ENCODE results near the gene NUMB. TPM values are rescaled to one million over a fixed set of nuclear protein-coding genes. Genes with fewer than 3 reads are reported as not detected.
A peak's percentile ranks its signal among the peaks of the same experiment; 100 is the strongest.

The NUMB gene
- total RNA-seq, 1 donor from 2014 or later = 218 TPM

GRCh38 chr14:73248108-73248868 lies 210.1 kb downstream of the NUMB start:
- Mint-ChIP-seq H3K27me3 (ENCODE audit: unreplicated experiment) (peaks cover 10% of the 10 kb centered on the region), H3K4me3 (ENCODE audit: unreplicated experiment) (no peak overlapping the region), H3K4me1 (ENCODE audit: unreplicated experiment) (peaks cover 6% of the 10 kb centered on the region), H3K27ac (ENCODE audit: unreplicated experiment) (no peak overlapping the region), H3K36me3 (ENCODE audit: low read depth, unreplicated experiment) (no peaks in the 10 kb centered on the region), H3K9me3 (ENCODE audit: unreplicated experiment) (peaks cover 7% of the 10 kb centered on the region)
- TF ChIP-seq CTCF (IDR thresholded peaks at IDR 0.05; ENCODE audit: unreplicated experiment) = no peak
- no peak for DNase-seq (ENCODE audit: low spot score)

- Mint-ChIP-seq H3K9me3 (ENCODE audit: unreplicated experiment) (peaks cover 7% of the 10 kb centered on the region), H3K4me1 (ENCODE audit: unreplicated experiment) (peaks cover 6% of the 10 kb centered on the region), H3K27ac (ENCODE audit: unreplicated experiment) (no peak overlapping the region), H3K27me3 (ENCODE audit: unreplicated experiment) (peaks cover 19% of the 10 kb centered on the region), H3K36me3 (ENCODE audit: low read depth, unreplicated experiment) (no peaks in the 10 kb centered on the region), H3K4me3 (ENCODE audit: unreplicated experiment) (peak overlapping the region; percentile 69)
- TF ChIP-seq CTCF (IDR thresholded peaks at IDR 0.05; ENCODE audit: unreplicated experiment) = no peak
- no peak for DNase-seq (ENCODE audit: low spot score)
Observed at GRCh38 chr14:73246387-73247150, 211.8 kb downstream of the NUMB start.

GRCh38 chr14:73245480-73246325 lies 212.6 kb downstream of the NUMB start:
- H3K4me3 Mint-ChIP-seq (ENCODE audit: unreplicated experiment) = no peak overlapping the region
- H3K27me3 Mint-ChIP-seq (ENCODE audit: unreplicated experiment) = peaks cover 20% of the 10 kb centered on the region
- no peak overlapping the region for H3K27ac Mint-ChIP-seq (ENCODE audit: unreplicated experiment)
- no peaks in the 10 kb centered on the region for H3K36me3 Mint-ChIP-seq (ENCODE audit: low read depth, unreplicated experiment)
- TF ChIP-seq CTCF (IDR thresholded peaks at IDR 0.05; ENCODE audit: unreplicated experiment) = no peak
- peaks cover 7% of the 10 kb centered on the region for H3K9me3 Mint-ChIP-seq (ENCODE audit: unreplicated experiment)
- no peak for DNase-seq (ENCODE audit: low spot score)
- peaks cover 6% of the 10 kb centered on the region for H3K4me1 Mint-ChIP-seq (ENCODE audit: unreplicated experiment)

GRCh38 chr14:73244541-73245290 lies 213.6 kb downstream of the NUMB start:
- Mint-ChIP-seq H3K27ac (ENCODE audit: unreplicated experiment) (no peak overlapping the region), H3K9me3 (ENCODE audit: unreplicated experiment) (peaks cover 7% of the 10 kb centered on the region), H3K4me3 (ENCODE audit: unreplicated experiment) (no peak overlapping the region), H3K36me3 (ENCODE audit: low read depth, unreplicated experiment) (no peaks in the 10 kb centered on the region), H3K4me1 (ENCODE audit: unreplicated experiment) (peaks cover 7% of the 10 kb centered on the region), H3K27me3 (ENCODE audit: unreplicated experiment) (peaks cover 20% of the 10 kb centered on the region)
- no peak for TF ChIP-seq CTCF (IDR thresholded peaks at IDR 0.05; ENCODE audit: unreplicated experiment)
- DNase-seq (ENCODE audit: low spot score) = no peak

Measured in endothelial cell (in vitro differentiated cells).